GM19328 (cell line): ENCODE measurements around the gene C1QTNF6.
A peak's percentile ranks its signal among the peaks of the same experiment; 100 is the strongest.

Source experiments
- ATAC-seq: cut with Tn5 transposase; IDR thresholded peaks from one replicate; pipeline ENCODE4 v1.9.1; 2021; ENCODE audit warnings: mild to moderate bottlenecking, moderate library complexity; ENCODE audit not compliant: unreplicated experiment

C1QTNF6 gene

DNA sequence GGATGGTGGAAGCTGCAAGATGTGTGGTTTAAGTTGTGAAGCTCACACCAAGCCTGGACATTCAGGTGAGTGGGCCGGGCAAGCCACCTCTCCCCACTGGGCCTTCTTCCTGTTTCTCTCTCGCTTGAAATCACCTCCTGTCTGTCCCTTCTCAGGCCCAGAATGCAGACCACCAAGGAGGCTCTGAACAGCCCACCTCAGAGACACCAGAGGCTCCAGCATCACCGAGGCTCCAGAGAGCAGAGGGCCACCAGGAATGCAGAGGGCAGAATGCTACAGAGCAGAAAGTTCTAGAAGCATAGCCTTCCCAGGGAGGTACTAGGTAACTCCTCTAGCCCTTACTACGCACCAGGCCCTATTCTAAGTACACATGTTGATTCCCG is 23.6 kb downstream of the C1QTNF6 start:
- no peak for ATAC-seq

GRCh38 chr22:37163575-37164504 is 24.2 kb downstream of the C1QTNF6 start:
- ATAC-seq: no peak

DNA sequence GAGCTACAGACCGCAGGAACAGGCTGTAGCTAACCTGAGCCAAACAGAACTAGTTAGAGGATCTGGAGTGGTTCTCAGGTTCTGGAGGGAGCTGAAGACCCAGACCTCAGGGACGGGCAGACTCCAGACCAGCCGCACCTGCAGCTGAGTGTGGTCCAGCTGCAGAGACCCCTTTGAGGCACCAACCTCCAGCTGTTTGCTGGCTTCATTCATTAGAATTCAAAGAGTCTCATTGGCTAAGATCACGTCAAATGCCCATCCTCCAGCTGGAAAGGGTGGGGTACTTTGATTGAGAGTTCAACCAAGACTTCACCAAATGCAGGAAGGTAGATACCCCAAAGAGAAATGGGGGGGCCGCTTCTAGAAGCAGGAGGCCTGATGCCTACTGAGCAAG is 25.0 kb downstream of the C1QTNF6 start:
- ATAC-seq: peak; percentile 2

- peak; percentile 39 for ATAC-seq
Observed at GRCh38 chr22:37162221-37163095, 25.6 kb downstream of the C1QTNF6 start.

DNA sequence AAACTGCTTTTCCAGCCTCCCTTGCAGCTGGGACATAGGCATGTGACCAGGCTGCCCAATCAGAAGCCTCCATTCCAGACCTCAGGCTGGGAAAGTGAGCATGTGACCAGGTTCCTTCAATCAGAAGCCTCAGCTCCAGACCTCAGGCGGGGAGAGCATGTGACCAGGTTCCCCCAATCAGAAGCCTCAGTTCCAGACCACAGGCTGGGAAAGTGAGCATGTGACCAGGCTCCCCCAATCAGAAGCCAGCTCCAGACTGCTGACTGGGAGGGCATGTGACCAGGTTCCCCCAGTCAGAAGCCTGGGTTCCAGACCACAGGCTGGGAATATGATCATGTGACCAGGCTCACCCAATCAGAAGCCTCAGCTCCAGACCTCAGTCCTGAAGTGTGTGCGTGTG is 26.6 kb downstream of the C1QTNF6 start:
- ATAC-seq: no peak

DNA sequence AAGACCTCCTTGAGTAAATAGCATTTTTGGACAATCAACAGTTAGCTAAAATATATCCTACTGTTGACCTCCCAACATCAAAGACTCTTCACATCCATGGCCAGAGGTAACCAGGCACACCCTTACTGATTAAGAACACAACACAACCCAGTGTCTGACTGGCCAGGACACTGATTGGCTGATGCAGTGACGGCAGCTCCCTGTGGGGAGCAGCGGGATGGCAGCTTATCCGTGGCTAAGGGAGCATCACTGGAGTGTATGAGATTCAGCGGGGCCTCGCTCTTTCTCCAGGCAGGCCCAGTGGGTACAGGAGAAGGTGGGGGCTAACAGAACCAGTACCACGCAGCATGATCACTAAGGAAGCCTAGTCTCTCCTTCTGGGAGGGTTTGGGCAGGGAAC is 28.0 kb downstream of the C1QTNF6 start:
- no peak for ATAC-seq

DNA sequence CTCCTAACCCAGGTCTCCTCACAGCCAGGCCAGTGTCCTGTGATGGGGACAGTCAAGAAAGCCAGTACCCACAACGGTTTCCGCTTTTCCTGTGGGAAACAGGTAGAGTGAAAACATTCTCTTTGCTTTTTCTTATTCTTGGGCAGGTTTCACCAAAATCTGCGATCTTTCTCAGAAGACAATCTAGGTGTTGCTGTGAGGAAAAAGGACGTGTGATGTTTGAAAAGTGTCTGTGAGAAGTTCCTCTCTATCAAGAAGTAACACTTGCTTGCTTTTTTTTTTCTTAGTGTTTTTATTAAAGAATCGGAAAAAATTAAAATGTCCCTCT is 29.1 kb downstream of the C1QTNF6 start:
- ATAC-seq: no peak

DNA sequence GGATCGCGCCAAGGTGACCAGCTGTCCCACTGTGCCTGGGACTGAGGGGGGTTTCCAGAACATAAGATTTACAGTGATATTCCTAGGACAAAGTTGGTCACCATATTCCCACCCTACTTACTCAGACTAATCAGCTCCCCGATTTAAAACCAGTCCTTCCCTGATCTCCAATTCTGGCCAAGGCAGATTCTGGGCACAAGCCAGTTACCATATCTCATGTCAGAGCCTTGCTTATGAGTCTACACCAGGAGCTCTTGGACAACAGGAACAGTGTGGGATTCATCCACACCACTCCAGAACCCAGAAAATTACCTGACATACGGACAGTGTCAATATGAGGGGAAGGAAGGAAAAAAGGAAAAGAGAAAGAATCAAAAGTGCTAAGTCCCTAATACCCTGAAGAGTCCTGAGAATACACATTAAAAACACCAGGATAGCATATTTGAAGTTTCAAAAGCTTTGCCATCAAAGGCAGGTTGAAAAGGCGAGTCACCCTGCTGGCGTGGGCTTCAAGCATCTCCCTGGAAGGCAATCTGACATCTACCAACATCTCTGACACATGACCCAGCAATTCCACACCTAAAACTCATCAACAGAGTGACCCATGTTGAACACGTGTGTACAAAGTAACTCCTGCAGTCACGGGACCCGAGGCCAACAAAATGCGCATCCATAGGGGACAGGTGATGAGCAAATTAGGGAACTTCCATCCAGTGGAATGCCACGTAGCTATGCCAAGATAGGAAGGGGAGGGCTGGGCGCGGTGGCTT is 30.3 kb downstream of the C1QTNF6 start:
- ATAC-seq: no peak

GRCh38 chr22:37156686-37157435 is 31.2 kb downstream of the C1QTNF6 start:
- no peak for ATAC-seq

DNA sequence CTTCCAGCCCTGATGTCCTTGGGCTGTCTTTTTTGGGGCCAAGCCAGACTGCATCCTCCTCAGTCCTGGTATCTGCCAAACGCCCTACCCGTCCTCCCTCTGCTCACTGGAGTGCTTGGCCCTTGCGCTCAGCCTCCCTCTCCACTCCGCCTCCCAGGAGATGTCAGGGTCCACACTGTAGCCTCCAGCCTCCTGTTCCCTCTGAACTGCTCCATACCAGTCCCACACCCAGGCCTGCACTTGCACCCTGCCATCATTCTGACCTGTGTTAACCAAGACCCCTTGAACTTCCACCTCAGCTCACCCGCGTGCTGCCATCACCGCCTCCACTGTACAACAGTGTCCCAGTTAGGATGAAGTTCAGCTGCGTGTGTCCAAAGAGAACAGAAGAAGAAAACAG is 32.1 kb downstream of the C1QTNF6 start:
- ATAC-seq: no peak

DNA sequence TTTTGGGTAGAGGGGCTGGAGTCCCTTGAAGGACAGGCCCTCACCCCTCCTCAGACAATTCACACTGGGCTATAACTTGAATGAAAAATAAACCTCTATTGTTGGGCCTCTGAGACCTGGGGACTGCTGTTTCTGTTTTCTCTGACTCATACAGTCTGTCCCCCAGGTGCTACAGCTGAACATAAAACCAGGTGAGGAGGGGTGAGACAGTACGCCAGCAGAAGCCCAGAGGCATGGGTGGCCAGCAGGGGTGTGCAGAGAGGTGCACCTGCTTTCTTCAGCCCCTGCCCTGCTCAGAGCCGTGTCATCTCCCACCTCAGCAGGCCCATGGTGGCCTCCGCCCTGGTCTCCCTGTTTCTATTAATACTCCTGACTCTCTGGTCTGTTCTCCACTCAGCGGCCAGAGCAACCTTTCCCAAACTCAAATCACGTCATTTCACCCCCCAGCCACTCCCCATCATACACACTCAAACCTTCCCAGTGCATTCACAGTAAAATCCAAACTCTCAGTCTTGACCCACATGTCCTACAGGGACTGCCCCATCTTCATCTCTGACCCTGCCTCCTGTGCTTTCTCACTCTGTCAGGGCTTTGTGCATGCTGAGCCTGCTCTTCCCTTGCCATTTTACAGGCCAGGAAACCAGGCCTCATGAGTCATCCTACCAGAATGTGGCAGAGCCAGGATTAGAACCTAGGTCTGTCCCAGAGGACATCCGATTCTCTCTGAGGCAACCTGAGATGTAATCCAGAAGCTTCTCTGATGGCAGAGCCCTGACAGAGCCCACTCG is 32.9 kb downstream of the C1QTNF6 start:
- ATAC-seq: no peak

GRCh38 chr22:37153901-37154300 is 34.1 kb downstream of the C1QTNF6 start:
- no peak for ATAC-seq

GRCh38 chr22:37151401-37151800 is 36.6 kb downstream of the C1QTNF6 start:
- ATAC-seq: no peak

DNA sequence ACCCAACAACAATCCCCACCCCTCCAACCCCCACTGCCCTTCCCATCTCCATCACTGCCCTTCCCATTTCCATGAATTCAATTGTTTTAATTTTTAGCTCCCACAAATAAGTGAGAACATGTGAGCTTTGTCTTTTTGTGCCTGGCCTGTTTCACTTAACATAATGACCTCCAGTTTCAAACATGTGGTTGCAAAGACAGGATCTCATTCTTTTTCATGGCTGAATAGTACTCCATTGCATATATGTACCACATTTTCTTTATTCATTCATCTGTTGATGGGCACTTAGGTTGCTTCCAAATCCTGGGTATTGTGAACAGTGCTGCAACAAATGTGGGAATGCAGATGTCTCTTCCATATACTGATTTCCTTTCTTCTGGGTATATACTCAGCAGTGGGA is 37.3 kb downstream of the C1QTNF6 start:
- ATAC-seq: no peak

GRCh38 chr22:37148742-37149665 is 39.0 kb downstream of the C1QTNF6 start:
- no peak for ATAC-seq

DNA sequence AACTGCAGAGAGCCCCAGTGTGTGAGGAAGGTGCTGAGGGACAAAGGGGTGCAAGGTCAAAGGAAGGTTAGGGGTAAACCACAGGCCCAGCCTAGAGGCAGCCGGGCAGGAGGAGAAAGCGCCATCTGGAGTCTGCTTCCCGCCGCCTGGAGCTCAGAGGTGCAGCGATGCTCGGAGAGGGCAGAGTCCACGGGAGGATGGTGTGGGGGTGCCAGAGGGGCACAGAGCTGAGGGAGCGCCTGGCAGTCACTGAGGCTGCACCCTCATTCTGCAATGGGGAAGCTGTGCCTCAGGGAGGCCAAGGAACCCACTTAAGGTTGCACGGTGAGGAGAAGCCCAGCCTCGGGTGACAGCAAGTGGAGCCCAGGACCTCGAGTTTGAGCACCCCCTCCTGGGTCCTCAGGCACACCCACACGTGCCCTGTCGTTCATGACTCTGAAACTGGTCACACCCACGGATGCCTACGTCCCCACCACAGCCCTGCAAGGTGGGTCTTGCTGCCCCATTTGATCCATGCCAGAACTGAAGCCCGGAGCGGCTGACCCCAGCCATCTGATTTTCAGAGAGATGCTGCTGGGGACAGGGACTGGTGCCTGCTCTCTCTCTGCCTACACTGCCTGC is 39.9 kb downstream of the C1QTNF6 start:
- no peak for ATAC-seq

DNA sequence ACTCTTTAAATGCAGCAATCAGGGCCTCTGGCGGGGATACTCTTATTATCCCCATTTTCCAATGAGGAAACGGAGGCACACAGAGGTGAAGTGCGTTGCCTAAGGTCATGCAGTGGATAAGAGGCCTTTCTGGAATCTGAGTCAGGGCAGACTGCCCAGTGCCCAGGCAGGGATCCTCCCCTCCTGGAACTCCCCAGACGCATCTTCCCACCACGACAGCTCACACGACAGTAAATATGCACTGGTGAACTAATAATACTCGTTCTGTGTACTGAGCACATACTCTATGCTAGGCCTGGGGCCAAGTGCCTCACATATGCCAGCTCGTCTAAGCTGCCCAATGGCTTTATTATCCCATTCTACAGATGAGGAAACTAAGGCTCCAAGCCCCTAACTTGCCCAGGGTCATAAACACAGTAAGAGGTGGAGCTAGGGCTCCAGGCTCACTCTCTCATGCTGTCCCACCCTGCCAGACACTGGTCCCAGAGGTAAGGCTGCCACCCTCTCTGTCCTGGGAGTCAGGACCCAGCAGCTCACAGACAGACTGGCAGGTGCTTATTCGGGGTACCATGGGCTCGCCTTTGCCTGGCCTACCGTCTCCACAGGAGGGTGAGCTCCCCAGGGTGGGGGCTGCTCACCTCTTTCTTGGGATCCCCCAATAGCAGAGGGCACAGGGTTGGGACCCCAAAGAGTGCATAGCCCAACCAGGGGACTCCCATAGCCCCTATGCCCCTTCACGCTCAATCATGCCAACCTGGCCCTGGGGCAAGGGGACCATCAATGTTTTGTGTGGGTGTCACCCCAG is 40.7 kb downstream of the C1QTNF6 start:
- no peak for ATAC-seq
